RWPE1 (cell line): ENCODE results near the gene IQCK.

ENCODE experiments used
- CTCF ChIA-PET: fragments of 350-600 bp; sonication (Branson Sonifier 250); formaldehyde crosslinking; extraction: SDS; loops from one replicate; lab custom pipeline; 2021; lab: Yijun Ruan, JAX
- POLR2A ChIA-PET: fragments of 400-600 bp; formaldehyde crosslinking; extraction: SDS; loops from one replicate; lab custom pipeline; 2020; ENCODE audit warnings: antibody characterized with exemption; ENCODE audit not compliant: low non-redundant PET; lab: Yijun Ruan, JAX
- DNase-seq: peaks from one replicate; pipeline ENCODE4 v3.0.0; 2012; ENCODE audit warnings: low spot score
- H3K27ac ChIP-seq: fragments of 450-650 bp; 2 replicates; pipeline ENCODE4 v1.5.1; 2017
- TF ChIP-seq, protein P1 (sequence below): fragments of 450-650 bp; conservative IDR thresholded peaks from 2 replicates; pipeline ENCODE4 v1.5.1; 2017; ENCODE audit warnings: low read depth, mild to moderate bottlenecking

IQCK gene

DNA sequence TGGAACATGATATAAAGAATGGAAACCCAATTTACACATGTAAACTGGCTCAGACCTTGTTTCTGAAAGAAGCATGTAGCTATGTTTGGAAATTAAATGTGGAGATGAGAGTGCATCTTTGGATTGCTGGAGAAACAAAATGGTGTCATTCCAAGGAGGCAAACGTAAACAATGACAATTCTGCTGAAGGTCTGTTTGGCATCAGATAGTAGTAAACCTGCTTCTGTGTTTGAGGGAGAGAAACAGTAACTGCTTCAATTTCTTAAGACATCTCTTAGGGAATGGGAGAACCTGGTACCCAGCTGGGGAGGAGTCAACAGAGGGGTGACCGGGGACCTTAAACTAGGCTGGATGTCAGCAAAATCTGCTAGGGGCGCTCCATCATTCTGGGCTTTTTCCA is 143.1 kb downstream of the IQCK start:
- TF ChIP-seq, protein P1, sequence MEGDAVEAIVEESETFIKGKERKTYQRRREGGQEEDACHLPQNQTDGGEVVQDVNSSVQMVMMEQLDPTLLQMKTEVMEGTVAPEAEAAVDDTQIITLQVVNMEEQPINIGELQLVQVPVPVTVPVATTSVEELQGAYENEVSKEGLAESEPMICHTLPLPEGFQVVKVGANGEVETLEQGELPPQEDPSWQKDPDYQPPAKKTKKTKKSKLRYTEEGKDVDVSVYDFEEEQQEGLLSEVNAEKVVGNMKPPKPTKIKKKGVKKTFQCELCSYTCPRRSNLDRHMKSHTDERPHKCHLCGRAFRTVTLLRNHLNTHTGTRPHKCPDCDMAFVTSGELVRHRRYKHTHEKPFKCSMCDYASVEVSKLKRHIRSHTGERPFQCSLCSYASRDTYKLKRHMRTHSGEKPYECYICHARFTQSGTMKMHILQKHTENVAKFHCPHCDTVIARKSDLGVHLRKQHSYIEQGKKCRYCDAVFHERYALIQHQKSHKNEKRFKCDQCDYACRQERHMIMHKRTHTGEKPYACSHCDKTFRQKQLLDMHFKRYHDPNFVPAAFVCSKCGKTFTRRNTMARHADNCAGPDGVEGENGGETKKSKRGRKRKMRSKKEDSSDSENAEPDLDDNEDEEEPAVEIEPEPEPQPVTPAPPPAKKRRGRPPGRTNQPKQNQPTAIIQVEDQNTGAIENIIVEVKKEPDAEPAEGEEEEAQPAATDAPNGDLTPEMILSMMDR, result no peak
- ChIA-PET POLR2A (no interaction called here), CTCF (interaction anchor here (0.6 kb wide), 1 partner anchor 201 kb away, joined by 5 read pairs; no protein-coding TSS in a partner anchor)
- H3K27ac ChIP-seq, result no peak overlapping the region
- no peak for DNase-seq

DNA sequence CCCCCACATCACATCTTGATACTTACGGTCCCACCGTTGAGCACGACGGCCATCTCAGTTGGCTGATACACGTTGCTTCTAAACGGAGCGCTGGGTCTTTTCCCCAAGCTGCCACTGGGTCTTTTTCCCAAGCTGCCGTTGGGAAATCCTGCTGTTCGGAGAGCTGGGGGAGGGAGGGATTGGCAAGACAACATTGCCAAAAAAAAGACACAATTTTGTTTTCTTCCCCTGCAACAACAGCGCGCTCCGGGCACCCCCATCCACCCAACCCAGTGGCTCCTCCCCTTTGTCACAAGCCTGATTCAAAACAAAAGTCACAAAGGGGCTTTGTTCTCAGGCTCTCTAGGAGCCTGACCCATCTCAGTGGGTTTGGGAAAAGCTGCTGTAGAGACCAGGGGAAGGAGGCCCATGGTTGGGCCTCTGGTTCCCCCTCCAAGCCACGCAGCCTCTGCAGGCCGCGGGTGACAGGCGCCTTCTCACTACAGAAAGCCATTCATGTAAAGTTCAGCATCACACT is 143.8 kb downstream of the IQCK start:
- DNase-seq, result no peak

DNA sequence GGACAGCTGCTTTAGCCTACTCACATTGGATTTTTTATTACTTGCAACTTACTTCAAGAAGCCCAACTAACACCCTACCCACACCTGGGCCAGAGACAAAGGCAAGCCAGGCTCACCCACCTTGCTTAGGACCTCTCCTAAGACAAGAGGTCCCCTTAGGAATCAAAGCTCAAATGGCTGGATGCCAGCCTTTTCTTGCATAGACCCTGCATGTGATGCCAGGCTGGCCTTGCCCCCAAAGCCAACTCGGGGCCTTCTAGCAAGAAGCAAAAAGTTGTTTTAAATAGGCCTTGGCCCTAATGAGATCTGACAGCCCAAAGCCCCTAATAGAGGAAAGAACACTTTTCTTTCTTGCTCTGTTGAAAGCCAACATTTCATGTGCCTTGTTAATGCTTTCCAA is 145.9 kb downstream of the IQCK start:
- CTCF ChIA-PET, result interaction anchor here (0.5 to 1.2 kb wide), 3 partner anchors 12 to 14 kb away, joined by 3 to 6 read pairs (median 4); no protein-coding TSS in a partner anchor
- POLR2A ChIA-PET, result no interaction called here
- TF ChIP-seq, protein P1, result no peak
- H3K27ac ChIP-seq, result no peak overlapping the region
- DNase-seq, result no peak

More for the DNA sequence above, 143.8 kb downstream of the IQCK start:
- CTCF ChIA-PET, result interaction anchor here (0.7 kb wide), 1 partner anchor 20 kb away, joined by 4 read pairs; no protein-coding TSS in a partner anchor
- POLR2A ChIA-PET, result no interaction called here
- no peak overlapping the region for H3K27ac ChIP-seq
- TF ChIP-seq, protein P1, result no peak

DNA sequence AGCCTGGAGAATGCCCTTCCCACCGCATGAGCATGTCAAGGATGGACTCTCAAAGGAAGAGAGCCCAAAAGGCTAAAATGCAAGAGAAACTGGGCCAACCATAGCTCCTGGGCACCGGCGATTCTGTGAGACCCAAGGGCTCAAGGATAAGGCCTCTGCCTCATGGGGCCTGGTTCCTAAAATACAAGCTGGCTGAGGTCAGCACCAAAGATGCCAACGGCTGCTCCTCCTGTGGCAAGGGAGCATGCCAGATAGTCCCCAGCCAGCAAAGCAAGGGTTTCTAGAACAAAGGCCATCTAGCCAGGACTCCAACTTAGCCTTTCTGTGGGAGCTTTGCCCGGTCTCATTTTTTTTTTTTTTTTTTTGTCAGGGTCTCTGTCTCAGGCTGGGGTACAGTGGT is 146.5 kb downstream of the IQCK start:
- no peak overlapping the region for H3K27ac ChIP-seq
- POLR2A ChIA-PET, result no interaction called here
- CTCF ChIA-PET, result interaction anchor here (0.5 to 0.6 kb wide), 2 partner anchors 14 to 309 kb away, joined by 3 to 6 read pairs; no protein-coding TSS in a partner anchor
- DNase-seq, result no peak
- TF ChIP-seq, protein P1, result no peak

DNA sequence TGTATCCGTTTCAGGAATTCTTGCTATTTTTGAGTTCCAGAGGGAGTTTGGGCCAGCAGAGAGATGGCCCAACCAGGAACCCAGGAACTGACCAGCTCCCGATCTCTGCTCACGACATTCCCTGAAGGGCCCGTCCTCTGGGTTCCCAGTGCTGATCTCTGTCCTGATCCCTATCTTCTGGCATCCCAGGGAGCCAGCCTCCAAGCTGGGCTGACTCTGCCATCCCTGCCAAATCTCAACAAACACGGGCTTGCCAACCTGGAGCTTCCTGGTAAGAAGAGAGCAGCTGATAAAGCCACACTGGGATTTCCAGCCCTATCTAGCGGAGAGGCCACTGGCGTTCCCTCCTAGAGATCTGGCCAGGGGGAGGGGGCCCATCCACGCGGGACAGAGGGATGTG is 150.3 kb downstream of the IQCK start:
- H3K27ac ChIP-seq, result no peak overlapping the region
- no peak for DNase-seq
- ChIA-PET CTCF (interaction anchor here (0.7 kb wide), 1 partner anchor 17 kb away, joined by 3 read pairs; no protein-coding TSS in a partner anchor), POLR2A (no interaction called here)
- TF ChIP-seq, protein P1, result no peak

DNA sequence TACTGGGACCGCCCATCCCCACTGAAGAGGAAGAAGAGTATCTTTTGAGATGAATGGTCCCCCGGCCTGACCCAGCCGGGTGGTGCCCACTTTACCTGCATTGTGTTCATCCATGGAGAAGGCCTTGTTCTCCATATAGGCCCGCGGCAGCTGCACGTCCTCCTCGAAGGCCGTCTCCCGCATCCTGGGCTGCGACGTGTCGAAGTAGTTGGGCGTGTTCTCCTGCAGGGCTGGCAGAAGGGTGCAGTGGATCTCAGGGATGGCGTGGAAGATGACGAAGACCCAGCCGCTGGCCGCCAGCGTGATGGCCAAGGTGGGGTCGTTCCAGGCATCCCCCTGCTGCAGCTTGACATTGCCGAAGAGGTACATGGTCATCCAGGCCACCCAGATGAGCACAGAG is 153.7 kb downstream of the IQCK start:
- H3K27ac ChIP-seq, result no peak overlapping the region
- CTCF ChIA-PET, result no interaction called here
- POLR2A ChIA-PET, result no interaction called here
- DNase-seq, result no peak
- TF ChIP-seq, protein P1, result no peak
